GM18505 (cell line): ENCODE data around the gene COASY.

Experiments used
- ATAC-seq: cut with Tn5 transposase; IDR thresholded peaks from one replicate; pipeline ENCODE4 v1.9.1; 2021; ENCODE audit not compliant: unreplicated experiment
- POLR2A ChIP-seq: IDR thresholded peaks from 4 replicates; pipeline ENCODE4 v1.6.1; 2011; ENCODE audit warnings: borderline replicate concordance; ENCODE audit not compliant: insufficient read depth, insufficient read length; ENCODE audit errors: extremely low read depth

Gene COASY

GRCh38 chr17:42563950-42564349 lies 2.0 kb downstream of the COASY start:
- no peak for ATAC-seq
- TF ChIP-seq POLR2A = no peak

- no peak for ATAC-seq
- no peak for TF ChIP-seq POLR2A
Measured at GRCh38 chr17:42564815-42565522, 3.0 kb downstream of the COASY start.

- no peak for ATAC-seq
- TF ChIP-seq POLR2A = no peak
Measured at GRCh38 chr17:42565523-42566214, 3.7 kb downstream of the COASY start.

GRCh38 chr17:42566215-42566882 lies 4.4 kb downstream of the COASY start:
- peak; percentile 9 for ATAC-seq
- no peak for TF ChIP-seq POLR2A

GRCh38 chr17:42566883-42567573 lies 5.1 kb downstream of the COASY start, which contains the start of gene MLX:
TSS of gene MLX (plus strand) at chr17:42567100. CDS start at chr17:42567125, 25 bp downstream.
- peak; percentile 51 for TF ChIP-seq POLR2A
- ATAC-seq = peak; percentile 52

GRCh38 chr17:42568341-42569111 lies 6.6 kb downstream of the COASY start:
- ATAC-seq = no peak

GRCh38 chr17:42571435-42572225 lies 9.7 kb downstream of the COASY start:
- TF ChIP-seq POLR2A = no peak
- no peak for ATAC-seq

More at GRCh38 chr17:42568341-42569111, 6.6 kb downstream of the COASY start:
- TF ChIP-seq POLR2A = no peak

GRCh38 chr17:42573095-42573494 lies 11.1 kb downstream of the COASY start:
- TF ChIP-seq POLR2A = no peak
- ATAC-seq = no peak

GRCh38 chr17:42574463-42574862 lies 12.5 kb downstream of the COASY start:
- TF ChIP-seq POLR2A = no peak
- no peak for ATAC-seq

- no peak for TF ChIP-seq POLR2A
- ATAC-seq = peak; percentile 2
Measured at GRCh38 chr17:42577140-42577531, 15.2 kb downstream of the COASY start.

GRCh38 chr17:42577532-42578281 lies 15.8 kb downstream of the COASY start, which contains the start of gene PSMC3IP:
TSS of gene PSMC3IP (minus strand) at chr17:42577729. CDS start at chr17:42577686, 43 bp downstream.
- peak; percentile 58 for ATAC-seq
- TF ChIP-seq POLR2A = peak; percentile 85

GRCh38 chr17:42578282-42578869 lies 16.4 kb downstream of the COASY start:
- no peak for TF ChIP-seq POLR2A
- ATAC-seq = peak; percentile 46
